HG03575 (cell line): Measurements from ENCODE around the gene EHBP1L1.
A peak's percentile ranks its signal among the peaks of the same experiment; 100 is the strongest.
"Not testable (repeated sequence)": the region's sequence is repeated elsewhere in the genome, so short reads cannot be mapped to it uniquely, and the experiment has no call there.

Source experiments
- ATAC-seq: cut with Tn5 transposase; IDR thresholded peaks from one replicate; pipeline ENCODE4 v1.9.1; 2021; ENCODE audit not compliant: unreplicated experiment, insufficient number of reproducible peaks, low FRiP score; ENCODE audit errors: extremely low read depth

The EHBP1L1 gene

DNA sequence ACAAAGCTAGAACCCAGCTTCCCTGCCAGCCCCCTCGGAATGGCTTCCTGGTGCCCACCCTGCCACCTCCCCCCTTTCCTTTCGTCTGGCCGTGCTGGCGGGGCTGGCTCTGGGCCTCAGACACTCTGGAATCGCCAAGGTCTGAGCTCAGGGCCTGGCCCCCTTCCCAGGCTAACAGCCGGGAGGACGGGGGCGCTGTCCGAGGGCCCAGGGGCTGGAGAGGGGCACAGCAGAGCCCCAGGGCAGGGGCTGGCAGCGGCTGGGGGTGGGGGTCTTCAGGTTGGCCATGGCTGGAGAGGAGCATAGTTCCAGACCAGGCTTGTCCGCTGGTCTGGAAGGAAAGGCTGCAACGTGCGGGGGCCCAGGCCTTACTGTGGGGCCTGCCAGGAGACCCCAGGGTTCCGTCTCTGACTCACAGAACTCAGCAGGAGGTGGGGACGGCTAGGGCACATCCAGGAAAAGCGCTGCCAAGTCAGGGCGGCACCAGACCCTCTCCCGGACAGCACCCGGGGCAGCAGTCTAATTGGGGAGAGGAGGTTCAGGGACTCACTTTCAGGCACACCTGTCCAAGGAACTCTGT is 16.8 kb upstream of the EHBP1L1 start:
- ATAC-seq = no peak

DNA sequence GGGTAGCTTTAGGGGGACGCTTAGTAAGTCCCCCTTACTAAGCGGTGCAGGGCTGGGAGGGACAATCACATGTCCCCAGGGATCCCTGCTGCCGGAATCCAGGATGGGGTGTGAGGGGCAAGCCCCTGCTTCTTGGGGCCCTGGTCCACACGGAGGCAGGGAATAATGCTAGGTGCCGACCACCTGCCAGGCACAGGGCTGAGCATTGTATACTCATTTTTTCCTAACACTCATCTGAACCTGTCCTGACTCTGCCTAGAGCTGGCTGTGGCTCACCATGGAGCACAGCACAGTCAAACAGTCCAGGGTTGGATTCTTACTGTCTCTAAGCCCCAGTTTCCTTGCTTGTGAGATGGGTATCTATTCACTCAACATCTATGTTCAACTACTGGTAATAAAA is 16.3 kb upstream of the EHBP1L1 start:
- ATAC-seq = no peak

DNA sequence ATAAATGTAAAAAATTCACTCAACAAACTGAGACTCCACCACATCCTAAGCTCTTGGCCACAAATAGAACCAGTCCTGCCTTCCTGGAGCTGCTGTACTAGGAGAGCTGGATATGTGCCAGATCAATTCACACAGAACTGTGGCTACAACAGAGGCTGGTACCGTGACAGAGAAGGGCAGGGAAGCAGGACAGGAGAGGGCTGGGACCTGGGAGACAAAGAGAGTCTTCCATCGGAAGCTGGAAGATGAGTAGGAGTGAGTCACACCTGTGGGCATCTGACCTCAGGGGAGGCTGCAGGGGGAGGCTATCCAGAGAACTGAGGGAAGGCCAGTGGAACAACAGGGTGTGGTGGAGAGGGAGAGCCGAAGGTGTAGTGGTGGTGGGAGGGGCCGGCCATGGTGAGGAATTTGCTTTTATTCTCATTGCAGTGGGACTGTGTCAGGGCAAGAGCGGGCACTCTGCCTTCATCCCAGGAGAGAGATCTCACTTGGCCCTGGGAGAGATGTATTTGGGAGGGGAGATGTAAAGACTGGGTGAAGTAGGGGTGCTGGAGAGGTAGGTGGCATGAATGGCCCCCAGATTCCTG is 15.8 kb upstream of the EHBP1L1 start:
- no peak for ATAC-seq

DNA sequence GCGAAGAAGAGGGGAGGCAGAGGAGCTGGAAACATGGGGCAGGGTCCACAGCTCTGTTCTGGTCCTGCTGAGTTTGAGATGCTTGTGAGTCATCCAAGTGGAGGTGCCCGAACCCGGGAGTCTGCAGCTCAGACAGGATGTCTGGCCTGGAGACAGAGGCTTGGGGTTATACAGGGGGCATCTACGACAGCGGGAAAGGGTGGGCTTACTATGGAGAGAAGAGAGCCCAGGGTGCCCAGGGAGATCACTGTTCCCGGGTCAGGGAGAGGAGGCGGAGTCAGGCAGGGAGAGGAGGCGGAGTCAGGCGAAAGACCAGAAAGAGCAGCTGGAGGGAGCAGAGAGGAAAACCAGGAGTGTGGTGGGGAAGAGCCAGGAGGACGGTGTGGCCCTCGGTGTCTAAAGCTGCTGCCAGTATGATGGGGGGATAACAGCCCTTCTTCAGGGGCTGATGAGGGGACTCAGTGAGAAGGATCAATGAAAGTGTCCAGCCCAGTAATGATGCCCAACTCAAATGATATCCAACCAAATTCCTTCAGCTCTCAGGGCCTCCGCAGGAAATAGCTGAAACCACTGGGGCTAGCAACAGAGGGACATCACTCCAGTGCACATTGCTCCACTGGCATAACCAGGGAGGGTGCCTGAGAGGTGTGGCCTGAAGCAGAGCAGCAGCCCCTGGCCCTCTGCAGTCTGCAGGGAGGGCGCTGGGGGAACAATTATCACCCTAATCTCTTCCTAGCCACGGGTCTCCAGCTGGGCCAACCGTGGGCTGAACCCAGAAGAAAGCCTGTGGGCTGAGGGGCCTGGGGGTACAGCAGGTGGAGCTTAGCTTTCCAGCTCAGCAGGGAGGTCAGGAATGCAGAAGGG is 15.1 kb upstream of the EHBP1L1 start:
- ATAC-seq = no peak

DNA sequence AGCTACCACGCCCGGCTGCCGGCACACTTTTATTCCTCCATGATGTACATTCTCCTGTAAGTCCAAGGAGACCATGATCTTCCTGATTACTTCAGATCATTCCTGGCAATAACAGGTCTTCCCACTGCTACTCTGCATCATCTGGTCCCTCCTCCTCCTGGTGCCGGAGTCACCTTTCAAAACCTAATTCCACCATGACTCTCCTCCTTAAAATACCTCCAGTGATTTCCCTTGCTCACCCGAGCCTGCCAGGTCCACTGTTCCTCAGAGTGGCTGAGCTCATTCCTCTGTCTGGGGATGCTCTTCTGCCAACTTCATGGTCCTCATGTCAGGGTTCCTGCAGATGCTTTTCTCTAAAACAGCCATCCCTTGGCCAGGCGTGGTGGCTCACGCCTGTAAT is 13.8 kb upstream of the EHBP1L1 start:
- no peak for ATAC-seq

DNA sequence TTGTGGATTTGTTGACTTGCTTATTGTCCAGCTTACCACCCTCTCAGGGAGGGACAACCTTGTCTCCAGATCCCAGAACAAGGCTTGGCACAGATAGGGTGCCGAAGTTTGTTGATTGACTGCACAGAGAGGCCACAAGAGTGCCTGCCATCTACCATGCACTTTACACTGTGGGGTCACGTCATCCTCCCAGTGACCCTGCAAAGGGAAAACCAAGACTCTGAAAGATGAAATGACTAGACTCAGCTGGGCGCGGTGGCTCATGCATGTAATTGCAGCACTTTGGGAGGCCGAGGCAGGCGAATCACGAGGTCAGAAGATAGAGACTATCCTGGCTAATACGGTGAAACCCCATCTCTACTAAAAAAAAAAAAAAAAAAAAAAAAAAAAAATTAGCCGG is 13.1 kb upstream of the EHBP1L1 start:
- ATAC-seq = no peak

DNA sequence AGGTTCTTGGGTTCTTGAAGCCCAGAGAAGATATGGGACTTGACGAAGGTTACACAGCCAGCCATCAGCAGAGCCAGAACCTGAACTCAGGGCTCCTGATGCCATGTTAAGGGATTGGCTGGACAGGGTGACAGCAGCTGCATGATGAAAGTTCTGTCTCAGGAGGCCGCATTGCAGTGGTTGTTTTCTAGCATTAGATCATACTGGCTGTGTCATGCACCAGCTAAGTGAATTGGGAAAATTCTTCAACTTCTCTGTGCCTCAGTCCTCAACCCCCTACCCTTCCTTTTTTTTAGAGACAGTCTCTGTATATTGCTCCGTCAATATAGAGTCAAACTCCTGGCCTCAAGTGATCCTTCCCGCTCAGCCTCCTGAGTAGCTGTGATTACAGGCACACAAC is 12.3 kb upstream of the EHBP1L1 start:
- ATAC-seq = no peak

DNA sequence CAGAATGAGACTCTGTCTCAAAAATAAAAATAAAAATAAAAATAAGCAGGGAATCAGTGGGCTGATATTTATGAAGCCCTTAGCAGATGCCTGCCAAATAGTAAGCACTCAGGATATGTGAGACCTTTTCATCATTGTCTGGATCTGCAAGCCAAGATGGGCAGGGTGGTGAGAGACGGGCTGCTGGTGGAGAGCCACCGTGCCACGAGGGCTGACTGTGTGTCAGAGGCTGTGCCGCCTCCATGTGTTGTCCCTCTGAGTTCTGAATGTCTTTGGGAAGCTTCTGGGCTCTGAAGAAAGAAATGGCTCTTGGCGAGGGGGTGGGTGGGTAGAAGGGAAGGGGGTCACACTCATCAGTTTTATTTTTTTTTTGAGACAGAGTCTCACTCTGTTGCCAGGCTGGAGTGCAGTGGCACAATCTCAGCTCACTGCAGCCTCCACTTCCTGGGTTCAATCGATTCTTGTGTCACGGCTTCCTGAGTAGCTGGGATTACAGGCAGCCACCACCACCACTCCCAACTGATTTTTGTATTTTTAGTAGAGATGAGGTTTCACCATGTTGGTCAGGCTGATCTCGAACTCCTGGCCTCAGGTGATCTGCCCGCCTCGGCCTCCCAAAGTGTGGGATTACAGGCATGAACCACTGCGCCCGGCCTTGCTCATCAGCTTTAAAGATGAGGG is 10.8 kb upstream of the EHBP1L1 start:
- not testable (repeated sequence) for ATAC-seq

DNA sequence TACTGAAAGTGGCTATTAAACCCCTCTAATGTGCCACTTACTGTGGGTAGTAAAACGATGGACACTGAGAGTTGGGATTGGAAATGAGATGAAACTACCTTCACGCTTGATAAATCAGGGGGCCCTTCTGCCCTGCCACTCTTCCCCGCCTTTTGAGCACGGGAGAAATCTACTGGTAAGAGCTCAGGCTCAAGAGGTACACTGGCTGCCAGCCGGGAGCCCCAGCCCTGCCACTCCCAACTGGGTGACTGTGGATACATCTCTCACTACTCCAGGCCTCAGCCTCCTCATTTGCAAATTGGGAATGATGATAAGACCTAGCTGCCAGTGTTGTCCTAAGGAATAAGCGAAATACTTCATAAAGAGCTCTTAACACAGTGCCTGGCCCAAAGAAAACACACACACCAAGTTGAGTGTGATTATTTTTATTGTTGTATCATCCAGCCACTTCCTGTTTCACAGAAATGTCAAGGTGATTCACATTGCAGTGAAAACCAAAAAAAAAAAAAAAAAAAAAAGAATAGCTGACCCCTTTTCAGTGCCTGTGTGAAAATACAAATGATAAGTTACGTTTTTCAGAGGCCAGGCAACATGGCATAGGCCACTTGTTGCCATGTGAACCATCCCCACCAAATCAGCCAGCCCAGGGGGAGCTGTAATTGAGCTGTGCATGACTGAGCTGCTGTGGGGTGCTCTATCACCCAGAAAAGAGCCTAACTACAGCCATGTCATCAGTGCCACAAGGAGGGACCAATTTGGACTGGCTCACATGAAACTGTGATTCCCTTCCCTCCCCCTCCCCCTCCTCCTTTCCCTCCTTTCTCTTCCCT is 10.0 kb upstream of the EHBP1L1 start:
- ATAC-seq = no peak

DNA sequence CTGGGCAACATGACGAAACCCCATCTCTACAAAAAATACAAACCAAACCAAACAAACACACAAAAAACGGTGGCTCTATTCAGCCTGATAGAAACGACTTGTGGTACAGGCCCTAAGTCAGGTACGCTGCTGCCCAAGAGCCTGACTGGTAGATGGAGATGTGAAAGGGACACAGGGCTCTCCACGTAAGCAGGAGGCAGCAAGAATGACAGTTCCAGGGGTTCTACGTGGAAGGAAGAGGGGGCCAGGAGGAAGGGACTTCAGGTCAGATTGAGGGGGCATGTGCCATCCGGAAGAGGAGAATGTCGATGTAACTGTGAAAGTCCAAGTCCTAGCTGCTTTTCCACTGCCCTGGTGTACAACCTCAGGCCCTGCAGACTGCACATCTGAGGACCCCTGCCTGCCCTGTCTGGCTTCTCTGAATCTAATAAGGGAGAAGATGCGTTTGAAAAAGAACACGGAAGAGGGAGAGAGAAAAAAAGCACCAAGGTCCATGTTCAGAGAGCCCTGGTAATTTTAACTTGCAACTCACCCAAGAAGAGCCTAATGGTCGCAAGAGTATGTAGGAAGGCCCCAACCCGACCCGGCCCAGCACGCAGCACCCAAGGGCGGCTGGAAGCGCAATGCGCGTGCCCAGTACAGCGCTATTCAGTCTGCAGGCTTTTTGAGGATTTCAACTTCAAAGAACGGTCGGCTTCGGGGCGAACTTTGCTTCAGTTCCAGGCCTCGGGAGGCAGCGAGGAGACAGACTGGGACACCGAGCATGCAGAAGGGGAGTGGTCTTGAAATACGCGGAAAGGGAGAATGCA is 6.5 kb upstream of the EHBP1L1 start:
- no peak for ATAC-seq

DNA sequence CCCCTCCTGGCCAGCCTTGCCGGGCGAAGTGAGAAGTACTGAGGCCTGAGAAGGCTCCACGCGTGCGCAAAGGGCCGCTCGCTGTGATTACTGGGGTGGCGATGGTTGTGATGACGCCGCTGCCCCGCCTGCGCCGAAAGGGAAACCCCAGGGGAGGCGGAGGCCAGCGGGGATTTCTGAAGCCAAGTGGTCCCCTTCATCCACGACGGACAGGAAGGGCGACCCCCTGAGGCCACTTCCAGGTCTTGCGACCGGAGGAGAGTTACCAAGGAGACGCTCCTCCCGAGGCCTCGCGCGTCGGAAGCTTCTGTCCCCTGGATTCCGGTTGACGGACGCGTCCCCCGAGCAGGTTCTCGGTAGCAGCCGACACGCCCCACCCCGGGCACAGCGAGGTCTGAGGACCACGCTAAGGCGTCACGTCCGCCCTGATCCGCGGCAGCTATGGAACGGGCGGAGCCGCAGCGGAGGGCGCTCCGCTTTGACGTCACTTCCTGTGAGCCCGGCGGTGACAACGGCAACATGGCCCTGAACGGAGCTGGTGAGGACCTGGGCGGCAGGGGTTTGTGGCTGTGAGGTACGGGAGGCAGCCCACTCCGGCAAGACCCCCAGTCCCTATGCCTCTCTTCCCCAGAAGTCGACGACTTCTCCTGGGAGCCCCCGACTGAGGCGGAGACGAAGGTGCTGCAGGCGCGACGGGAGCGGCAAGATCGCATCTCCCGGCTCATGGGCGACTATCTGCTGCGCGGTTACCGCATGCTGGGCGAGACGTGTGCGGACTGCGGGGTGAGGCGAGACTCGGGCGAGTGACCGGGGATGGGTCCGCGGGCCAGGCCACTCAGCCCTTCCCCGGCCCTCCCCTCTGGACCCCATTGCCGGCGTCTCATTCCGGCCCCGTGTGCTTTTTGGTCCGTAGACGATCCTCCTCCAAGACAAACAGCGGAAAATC is 5.6 kb upstream of the EHBP1L1 start, which contains the start of gene ZNRD2:
Gene ZNRD2 (plus strand): TSS at position 505 of the 946 bp plus-strand sequence. CDS start 15 bp downstream, at position 520.
- peak; percentile 33 for ATAC-seq

DNA sequence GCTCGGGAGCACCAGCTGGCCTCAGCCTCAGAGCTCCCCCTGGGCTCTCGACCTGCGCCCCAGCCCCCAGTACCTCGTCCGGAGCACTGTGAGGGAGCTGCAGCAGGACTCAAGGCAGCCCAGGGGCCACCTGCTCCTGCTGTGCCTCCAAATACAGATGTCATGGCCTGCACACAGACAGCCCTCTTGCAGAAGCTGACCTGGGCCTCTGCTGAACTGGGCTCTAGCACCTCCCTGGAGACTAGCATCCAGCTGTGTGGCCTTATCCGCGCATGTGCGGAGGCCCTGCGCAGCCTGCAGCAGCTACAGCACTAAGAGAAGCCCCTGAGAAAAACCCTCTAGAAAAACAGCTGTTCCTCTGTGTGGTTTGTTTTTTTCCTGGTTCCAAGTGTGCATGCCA is 4.4 kb upstream of the EHBP1L1 start:
- no peak for ATAC-seq

DNA sequence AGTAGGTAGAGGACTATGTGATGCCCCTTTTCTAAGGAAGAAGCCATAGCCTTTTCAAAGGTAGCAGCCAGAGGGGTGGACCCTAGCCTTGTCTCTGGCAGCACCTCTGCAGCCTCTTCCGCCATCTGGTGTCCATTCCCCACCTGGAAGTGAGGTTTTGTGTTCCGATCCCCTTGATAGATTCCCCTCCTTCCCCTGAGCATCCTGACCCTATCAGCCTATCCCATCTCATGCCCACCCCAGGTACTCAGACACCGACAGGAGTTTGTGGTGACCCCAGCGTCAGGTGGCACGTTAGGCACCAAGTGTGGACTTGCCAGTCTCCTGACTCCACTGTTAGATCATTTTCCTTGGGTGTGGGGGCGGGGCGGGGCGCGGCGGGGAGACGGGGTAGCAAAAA is 3.9 kb upstream of the EHBP1L1 start:
- no peak for ATAC-seq

DNA sequence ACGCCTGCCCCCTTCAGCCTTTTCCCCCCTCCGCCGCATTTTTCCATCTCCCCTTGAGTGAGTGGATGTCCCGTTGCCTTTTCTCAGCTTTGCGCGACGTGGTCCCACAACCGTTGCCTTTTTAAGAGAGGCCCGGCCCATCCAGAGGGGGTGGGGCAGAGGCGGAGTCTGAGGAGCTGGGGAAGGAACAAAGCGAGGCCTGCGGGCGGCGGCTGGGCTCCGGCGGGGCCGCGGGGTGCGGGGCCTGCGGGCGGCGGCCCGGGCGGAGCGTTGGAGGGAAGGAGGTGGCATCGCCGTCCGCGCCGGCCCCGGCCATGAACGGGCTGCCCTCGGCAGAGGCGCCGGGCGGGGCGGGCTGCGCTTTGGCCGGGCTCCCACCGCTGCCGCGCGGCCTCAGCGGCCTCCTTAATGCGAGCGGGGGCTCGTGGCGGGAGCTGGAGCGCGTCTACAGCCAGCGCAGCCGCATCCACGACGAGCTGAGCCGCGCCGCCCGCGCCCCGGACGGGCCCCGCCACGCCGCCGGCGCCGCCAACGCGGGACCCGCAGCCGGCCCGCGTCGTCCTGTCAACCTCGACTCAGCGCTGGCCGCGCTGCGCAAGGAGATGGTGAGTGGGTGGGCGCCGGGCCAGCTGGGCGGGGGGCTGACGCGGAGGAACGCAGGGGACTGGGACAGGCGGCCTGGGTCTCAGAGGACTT is 3.3 kb upstream of the EHBP1L1 start, which contains the start of gene FAM89B:
Gene FAM89B (plus strand): TSS at position 183 of the 696 bp plus-strand sequence. CDS start 132 bp downstream, at position 315.
- no peak for ATAC-seq

DNA sequence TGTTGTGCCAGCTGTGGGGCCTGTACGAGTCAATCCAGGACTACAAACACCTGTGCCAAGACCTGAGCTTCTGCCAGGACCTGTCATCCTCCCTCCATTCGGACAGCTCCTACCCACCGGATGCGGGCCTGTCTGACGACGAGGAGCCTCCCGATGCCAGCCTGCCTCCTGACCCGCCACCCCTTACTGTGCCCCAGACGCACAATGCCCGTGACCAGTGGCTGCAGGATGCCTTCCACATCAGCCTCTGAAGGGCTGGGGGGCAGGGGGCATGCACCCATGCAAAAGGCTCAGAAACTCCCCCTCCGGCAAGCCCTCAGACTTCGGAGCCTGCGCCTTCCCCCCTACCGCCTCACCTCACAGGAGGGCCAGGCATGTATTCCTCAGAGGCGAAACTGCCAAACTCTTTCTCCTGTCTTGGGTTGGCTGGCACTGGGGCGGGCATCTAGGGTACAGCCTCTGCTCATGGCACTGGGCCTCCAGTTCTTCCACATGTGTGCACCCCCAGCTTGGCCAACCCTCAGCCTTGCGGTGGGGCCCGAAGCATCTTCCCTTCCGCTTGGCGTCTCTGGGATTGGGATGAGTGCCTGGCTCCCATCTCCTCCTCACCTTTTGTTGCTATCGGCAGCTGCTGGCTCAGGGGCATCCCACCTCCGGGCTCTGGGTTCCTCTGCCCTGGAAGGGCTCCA is 2.3 kb upstream of the EHBP1L1 start:
- ATAC-seq = no peak
